Measurements from ENCODE around the gene PLEKHG4B.
A peak's percentile ranks its signal among the peaks of the same experiment; 100 is the strongest.

PLEKHG4B gene

GRCh38 chr5:172841-173251 lies 80.9 kb downstream of the PLEKHG4B start:
- no peak for DNase-seq

GRCh38 chr5:173392-174290 lies 81.7 kb downstream of the PLEKHG4B start:
- DNase-seq: no peak

GRCh38 chr5:174291-174600 lies 82.3 kb downstream of the PLEKHG4B start:
- no peak for DNase-seq

GRCh38 chr5:174876-175465 lies 83.0 kb downstream of the PLEKHG4B start:
- no peak for DNase-seq

- no peak for DNase-seq
Measured at GRCh38 chr5:176296-176823, 84.4 kb downstream of the PLEKHG4B start.

GRCh38 chr5:178110-178509 lies 86.1 kb downstream of the PLEKHG4B start:
- DNase-seq: no peak

GRCh38 chr5:179401-179800 lies 87.4 kb downstream of the PLEKHG4B start:
- DNase-seq: no peak

GRCh38 chr5:180286-180918 lies 88.4 kb downstream of the PLEKHG4B start:
- DNase-seq: no peak

- DNase-seq: no peak
Measured at GRCh38 chr5:181160-181559, 89.2 kb downstream of the PLEKHG4B start.

- DNase-seq: no peak
Measured at GRCh38 chr5:181566-181965, 89.6 kb downstream of the PLEKHG4B start.

GRCh38 chr5:182126-182525 lies 90.2 kb downstream of the PLEKHG4B start:
- DNase-seq: no peak

- no peak for DNase-seq
Measured at GRCh38 chr5:184471-184870, 92.5 kb downstream of the PLEKHG4B start.

- DNase-seq: no peak
Measured at GRCh38 chr5:185095-186070, 93.4 kb downstream of the PLEKHG4B start.

GRCh38 chr5:186091-187041 lies 94.4 kb downstream of the PLEKHG4B start:
- DNase-seq: no peak

- no peak for DNase-seq
Measured at GRCh38 chr5:187042-187431, 95.1 kb downstream of the PLEKHG4B start.

GRCh38 chr5:187617-188451 lies 95.9 kb downstream of the PLEKHG4B start:
- no peak for DNase-seq

GRCh38 chr5:188488-189481 lies 96.8 kb downstream of the PLEKHG4B start:
- peak; percentile 92 to 93 for DNase-seq

- DNase-seq: no peak
Measured at GRCh38 chr5:189486-189885, 97.5 kb downstream of the PLEKHG4B start.

GRCh38 chr5:189976-190365 lies 98.0 kb downstream of the PLEKHG4B start:
- no peak for DNase-seq
